Kidney (tissue), 14 donors: ENCODE measurements around the gene ENPP4. TPM values are rescaled to one million over a fixed set of nuclear protein-coding genes. Genes with fewer than 3 reads are reported as not detected.
"Not testable (repeated sequence)": the region's sequence is repeated elsewhere in the genome, so short reads cannot be mapped to it uniquely, and the experiment has no call there.

Experiments used
- DNase-seq, 5 donors: peaks; one replicate each; pipeline ENCODE4 v3.0.0-alpha.2; 2013 to 2020
- FAIRE-seq: peaks from 2 replicates; lab custom pipeline; 2012; peaks lifted over from hg19 to GRCh38; lab: Jason Lieb, UNC
- H3K27ac ChIP-seq, 2 donors: one replicate each; pipeline ENCODE4 v1.7.0; 2013; ENCODE audit warnings: low read depth in 2 of 2, low read length in 2 of 2, inconsistent platforms in 1 of 2
- H3K27me3 ChIP-seq: one replicate; pipeline ENCODE4 v1.7.1; 2013; ENCODE audit warnings: low read length, inconsistent platforms; ENCODE audit not compliant: control insufficient read depth, insufficient read depth
- H3K36me3 ChIP-seq, 3 donors: one replicate each; pipeline versions ENCODE4 v1.7.0 to v1.7.1; 2013; ENCODE audit warnings: low read length in 3 of 3, control low read depth in 1 of 3, inconsistent platforms in 1 of 3; ENCODE audit not compliant: insufficient read depth in 3 of 3, control insufficient read depth in 2 of 3
- H3K4me1 ChIP-seq, 3 donors: one replicate each; pipeline versions ENCODE4 v1.7.0 to v1.7.1; 2013; ENCODE audit warnings: low read length in 3 of 3, inconsistent platforms in 1 of 3, low read depth in 1 of 3; ENCODE audit not compliant: control insufficient read depth in 2 of 3, insufficient read depth in 2 of 3
- H3K4me3 ChIP-seq, 3 donors: one replicate each; pipeline versions ENCODE4 v1.7.0 to v1.8.1; 2013; ENCODE audit warnings: low read length in 3 of 3, control low read depth in 1 of 3, inconsistent platforms in 1 of 3
- H3K9ac ChIP-seq, 3 donors: one replicate each; pipeline versions ENCODE4 v1.7.0 to v1.7.1; 2013; ENCODE audit warnings: low read length in 3 of 3, control low read depth in 1 of 3, inconsistent platforms in 1 of 3
- H3K9me3 ChIP-seq, 3 donors: one replicate each; pipeline versions ENCODE4 v1.7.0 to v1.7.1; 2013; ENCODE audit warnings: low read length in 3 of 3, control low read depth in 1 of 3, inconsistent platforms in 1 of 3; ENCODE audit not compliant: control insufficient read depth in 2 of 3, insufficient read depth in 1 of 3
- intact Hi-C: fragments of 100-400 bp; cut with DNase I; formaldehyde crosslinking; loops from one replicate; pipeline ENCODE4 v1.11.1; 2022
- polyA plus RNA-seq: library from polyadenylated mRNA; stranded (reverse); fragments of 350-450 nt; fragmentation: Illumina TruSeq; extraction: RNeasy Lipid Tissue Mini Kit (QIAGEN cat#74804); gene quantifications from one replicate; pipeline ENCODE4 v1.2.3, GENCODE V29; 2014; ENCODE audit warnings: low read depth, low replicate concordance; ENCODE audit not compliant: insufficient read depth
- total RNA-seq: library from RNA; stranded (reverse); fragmentation: NEBNext Ultra II Directional; extraction: Animal tissue kit (Norgen Biotek cat#: 25700); gene quantifications from one replicate; pipeline ENCODE4 v1.2.1, GENCODE V29; 2021
- TF ChIP-seq, protein P1 (sequence below): IDR thresholded peaks from 3 replicates; pipeline ENCODE4 v1.5.1; 2012; ENCODE audit warnings: mild to moderate bottlenecking, moderate library complexity, borderline replicate concordance; ENCODE audit not compliant: insufficient read depth; ENCODE audit errors: extremely low read depth
- donor health status: control.
- donor health status: control.
- donor health status: control.
- donor health status: control.
- donor health status: control.
- donor health status: DM: yes; HTN: yes; CAD: no.
- donor health status: Normal renal cell carcinoma (clear cell type).

The ENPP4 gene
- total and polyA plus RNA-seq, 2 donors from 2014 or later, result 11.5 to 28.8 TPM

DNA sequence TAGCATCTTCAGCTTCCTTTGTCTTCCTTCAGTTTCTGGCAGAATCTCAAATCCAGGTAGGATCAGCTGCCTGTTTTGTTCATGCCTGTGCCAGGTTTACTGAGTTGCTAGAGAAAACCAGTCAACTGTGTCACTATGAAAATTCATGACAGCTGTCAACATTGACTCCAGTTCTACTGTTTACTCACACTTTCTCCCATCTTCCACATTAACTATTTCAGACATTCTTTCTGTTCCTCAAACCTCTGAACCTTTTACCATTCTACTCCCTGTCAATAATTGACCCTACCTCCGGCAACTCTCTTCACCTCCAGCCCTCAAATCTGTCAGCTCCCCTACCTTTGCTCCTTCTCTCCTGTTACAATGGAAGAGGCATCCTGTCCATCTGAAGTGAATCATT, 8.5 kb downstream of the ENPP4 start:
- Histone ChIP-seq H3K9ac (no peak overlapping the region), H3K4me1 (peaks cover 0 to 7% (median 0%) of the 10 kb centered on the region in 3 donors), H3K27me3 (no peaks in the 10 kb centered on the region), H3K27ac (no peak overlapping the region), H3K4me3 (no peak overlapping the region), H3K36me3 (peaks cover 0 to under 1% (median 0%) of the 10 kb centered on the region in 3 donors), H3K9me3 (no peaks in the 10 kb centered on the region)
- intact Hi-C loops, result no loop called here
- DNase-seq (peak in 2 of 5 donors; percentile 19 to 33), FAIRE-seq (no peak)
- TF ChIP-seq, protein P1, sequence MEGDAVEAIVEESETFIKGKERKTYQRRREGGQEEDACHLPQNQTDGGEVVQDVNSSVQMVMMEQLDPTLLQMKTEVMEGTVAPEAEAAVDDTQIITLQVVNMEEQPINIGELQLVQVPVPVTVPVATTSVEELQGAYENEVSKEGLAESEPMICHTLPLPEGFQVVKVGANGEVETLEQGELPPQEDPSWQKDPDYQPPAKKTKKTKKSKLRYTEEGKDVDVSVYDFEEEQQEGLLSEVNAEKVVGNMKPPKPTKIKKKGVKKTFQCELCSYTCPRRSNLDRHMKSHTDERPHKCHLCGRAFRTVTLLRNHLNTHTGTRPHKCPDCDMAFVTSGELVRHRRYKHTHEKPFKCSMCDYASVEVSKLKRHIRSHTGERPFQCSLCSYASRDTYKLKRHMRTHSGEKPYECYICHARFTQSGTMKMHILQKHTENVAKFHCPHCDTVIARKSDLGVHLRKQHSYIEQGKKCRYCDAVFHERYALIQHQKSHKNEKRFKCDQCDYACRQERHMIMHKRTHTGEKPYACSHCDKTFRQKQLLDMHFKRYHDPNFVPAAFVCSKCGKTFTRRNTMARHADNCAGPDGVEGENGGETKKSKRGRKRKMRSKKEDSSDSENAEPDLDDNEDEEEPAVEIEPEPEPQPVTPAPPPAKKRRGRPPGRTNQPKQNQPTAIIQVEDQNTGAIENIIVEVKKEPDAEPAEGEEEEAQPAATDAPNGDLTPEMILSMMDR, result no peak

DNA sequence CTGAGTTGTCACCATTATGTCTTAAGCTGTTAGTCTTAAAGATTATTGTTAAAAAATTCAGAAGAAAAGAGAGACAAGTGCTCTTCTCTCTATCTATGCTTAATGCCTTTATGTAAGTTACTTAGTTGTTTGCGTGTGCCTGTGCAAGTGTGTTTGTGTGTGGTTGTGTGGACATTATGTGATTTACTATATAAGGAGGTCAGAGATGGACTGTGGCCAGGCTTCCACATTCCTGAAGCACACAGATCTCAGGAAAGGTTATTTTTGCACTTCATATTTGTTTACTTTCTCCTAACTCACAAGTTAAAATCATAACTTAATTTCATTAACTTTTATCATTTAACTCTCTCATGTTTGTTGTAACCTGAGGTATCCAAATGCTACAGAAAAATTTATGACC, 14.5 kb downstream of the ENPP4 start:
- intact Hi-C loops, result no loop called here
- Histone ChIP-seq H3K36me3 (peaks cover 0 to 2% (median 0%) of the 10 kb centered on the region in 3 donors), H3K4me3 (no peak overlapping the region), H3K4me1 (no peaks in the 10 kb centered on the region), H3K27ac (no peak overlapping the region), H3K27me3 (no peaks in the 10 kb centered on the region), H3K9me3 (no peaks in the 10 kb centered on the region), H3K9ac (no peak overlapping the region)
- DNase-seq, result no peak
- no peak for FAIRE-seq
- TF ChIP-seq, protein P1, result no peak

DNA sequence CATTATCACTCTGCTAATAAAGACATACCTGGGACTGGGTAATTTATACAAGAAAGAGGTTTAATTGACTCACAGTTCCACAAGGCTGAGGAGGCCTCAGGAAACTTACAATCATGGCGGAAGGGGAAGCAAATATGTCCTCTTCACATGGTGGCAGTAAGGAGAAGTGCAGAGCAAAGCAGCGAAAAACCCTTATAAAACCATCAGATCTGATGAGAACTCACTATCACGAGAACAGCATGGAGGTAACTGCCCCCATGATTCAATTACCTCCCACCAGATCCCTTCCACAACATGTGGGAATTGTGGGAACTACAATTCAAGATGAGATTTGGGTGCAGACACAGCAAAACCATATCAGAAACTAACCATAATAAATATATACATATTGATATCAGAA, 19.3 kb downstream of the ENPP4 start:
- H3K27ac ChIP-seq, DNase-seq, H3K9ac ChIP-seq, H3K4me3 ChIP-seq, H3K9me3 ChIP-seq, H3K27me3 ChIP-seq, FAIRE-seq, H3K36me3 ChIP-seq, H3K4me1 ChIP-seq, intact Hi-C loops: not testable (repeated sequence)

DNA sequence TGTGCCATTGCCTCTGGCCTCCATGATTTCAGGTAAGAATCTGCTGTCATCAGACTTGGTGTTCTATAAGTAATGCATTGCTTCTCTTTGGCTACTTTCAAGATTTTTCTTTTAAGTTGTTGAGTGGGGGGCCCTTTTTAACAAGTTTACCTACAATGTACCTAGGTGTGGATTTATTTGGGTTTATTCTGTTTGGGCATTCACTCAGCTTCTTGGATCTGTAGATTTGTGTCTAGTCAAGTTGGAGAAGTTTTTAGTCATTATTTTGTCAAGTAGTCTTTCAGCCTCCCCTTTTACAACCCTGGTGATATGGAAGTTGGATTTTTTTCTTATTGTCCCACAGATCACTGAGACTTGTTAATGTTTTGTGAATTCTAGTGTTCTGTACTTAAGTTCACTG, 26.9 kb downstream of the ENPP4 start:
- DNase-seq, result no peak
- H3K4me1 ChIP-seq, result no peaks in the 10 kb centered on the region
- H3K27me3 ChIP-seq, result no peaks in the 10 kb centered on the region
- no peaks in the 10 kb centered on the region for H3K9me3 ChIP-seq
- H3K27ac ChIP-seq, result no peak overlapping the region
- FAIRE-seq, result no peak
- H3K36me3 ChIP-seq, result no peaks in the 10 kb centered on the region
- intact Hi-C loops, result no loop called here
- H3K4me3 ChIP-seq, result no peak overlapping the region
- no peak overlapping the region for H3K9ac ChIP-seq
- TF ChIP-seq, protein P1, result no peak
